H1 (cell line): ENCODE measurements around the gene XIAP. TPM values are rescaled to one million over a fixed set of nuclear protein-coding genes. Genes with fewer than 3 reads are reported as not detected.

Experiments
- CTCF ChIA-PET: fragments of 300-600 bp; sonication (Branson Sonifier 250); formaldehyde crosslinking; loops from one replicate; lab custom pipeline; 2021; ENCODE audit not compliant: partially characterized antibody; lab: Charles Lee
- POLR2A ChIA-PET: fragments of 300-600 bp; sonication (Branson Sonifier 250); formaldehyde crosslinking; loops from one replicate; lab custom pipeline; 2021; ENCODE audit warnings: inconsistent platforms; ENCODE audit not compliant: partially characterized antibody; lab: Charles Lee
- DNase-seq, 2 experiments: peaks; one replicate each; pipeline versions ENCODE4 v3.0.0 to v3.0.0-alpha.2; 2010 to 2022; ENCODE audit warnings: low spot score in 2 of 2, low read depth in 1 of 2, mixed read lengths in 1 of 2
- FAIRE-seq: peaks from 2 replicates; lab custom pipeline; 2011; peaks lifted over from hg19 to GRCh38; lab: Jason Lieb, UNC
- H2AFZ ChIP-seq: 2 replicates; pipeline ENCODE4 v1.8.1; 2012; ENCODE audit warnings: low read length, inconsistent platforms
- H2AK5ac ChIP-seq: 2 replicates; pipeline ENCODE4 v1.6.1; 2013; ENCODE audit warnings: low read depth, low read length
- H2BK120ac ChIP-seq: replicated peaks from 2 replicates; pipeline ENCODE3; 2013; ENCODE audit warnings: low read depth, low read length, inconsistent platforms
- H2BK12ac ChIP-seq: 2 replicates; pipeline ENCODE4 v1.6.1; 2013; ENCODE audit warnings: low read depth, low read length
- H2BK15ac ChIP-seq: 2 replicates; pipeline ENCODE4 v1.6.1; 2013; ENCODE audit warnings: low read length
- H2BK20ac ChIP-seq: 2 replicates; pipeline ENCODE4 v1.6.1; 2013; ENCODE audit warnings: low read length
- H2BK5ac ChIP-seq: 2 replicates; pipeline ENCODE4 v1.6.1; 2013; ENCODE audit warnings: low read depth, low read length
- H3K14ac ChIP-seq: 2 replicates; pipeline ENCODE4 v1.6.1; 2013; ENCODE audit warnings: inconsistent platforms; ENCODE audit not compliant: insufficient read length
- H3K18ac ChIP-seq: 2 replicates; pipeline ENCODE4 v1.6.1; 2013; ENCODE audit warnings: low read length; ENCODE audit errors: extremely low read depth
- H3K23ac ChIP-seq: 2 replicates; pipeline ENCODE4 v1.6.1; 2013; ENCODE audit warnings: inconsistent platforms; ENCODE audit not compliant: insufficient read length
- H3K23me2 ChIP-seq: 2 replicates; pipeline ENCODE4 v1.6.1; 2013; ENCODE audit warnings: low read depth, low read length
- H3K27ac ChIP-seq: 2 replicates; pipeline ENCODE4 v1.6.1; 2011; ENCODE audit warnings: low read depth, low read length, inconsistent platforms
- H3K27me3 ChIP-seq, 4 experiments: replicated peaks in 1 of 4; 1 replicate in 1 of 4; 2 replicates in 3 of 4; pipeline versions ENCODE4 v1.6.1 to v1.8.1; 2011 to 2013; ENCODE audit warnings: low read length in 3 of 4, mild to moderate bottlenecking in 3 of 4, inconsistent platforms in 2 of 4, mixed read lengths in 2 of 4, moderate library complexity in 1 of 4; ENCODE audit not compliant: control insufficient read depth in 3 of 4, insufficient read depth in 3 of 4; ENCODE audit errors: extremely low read depth in 1 of 4
- H3K36me3 ChIP-seq, 4 experiments: 2 replicates each; pipeline versions ENCODE4 v1.6.1 to v1.8.1; 2011 to 2013; ENCODE audit warnings: mild to moderate bottlenecking in 4 of 4, low read length in 3 of 4, moderate library complexity in 2 of 4, control low read depth in 1 of 4, inconsistent platforms in 1 of 4; ENCODE audit not compliant: insufficient read depth in 4 of 4, control insufficient read depth in 2 of 4
- H3K4ac ChIP-seq: replicated peaks from 2 replicates; pipeline ENCODE3; 2013; ENCODE audit warnings: low read length, low read depth, mixed read lengths, inconsistent platforms; ENCODE audit not compliant: insufficient read length
- H3K4me1 ChIP-seq, 4 experiments: replicated peaks in 1 of 4; 1 replicate in 1 of 4; 2 replicates in 3 of 4; pipeline versions ENCODE4 v1.6.1 to v1.8.1; 2011 to 2013; ENCODE audit warnings: low read length in 3 of 4, inconsistent platforms in 2 of 4, mixed read lengths in 1 of 4; ENCODE audit not compliant: insufficient read depth in 4 of 4, control insufficient read depth in 3 of 4
- H3K4me2 ChIP-seq, 2 experiments: 2 replicates each; pipeline versions ENCODE4 v1.6.1 to v1.8.1; 2011 to 2013; ENCODE audit warnings: low read depth in 2 of 2, low read length in 2 of 2, control low read depth in 1 of 2, inconsistent platforms in 1 of 2, mild to moderate bottlenecking in 1 of 2; ENCODE audit not compliant: insufficient read depth in 1 of 2
- H3K4me3 ChIP-seq, 4 experiments: fragments of 200-600, 300-600 bp in 1 of 4; sonication (generic), shearing (Covaris generic), sonication (Bioruptor Twin) in 1 of 4; 2 replicates each; pipeline versions ENCODE4 v1.5.1 to v1.8.1; 2011 to 2016; ENCODE audit warnings: low read length in 4 of 4, low read depth in 3 of 4, control low read depth in 2 of 4, inconsistent platforms in 2 of 4, mild to moderate bottlenecking in 2 of 4, mixed read lengths in 1 of 4, moderate library complexity in 1 of 4; ENCODE audit not compliant: insufficient read depth in 2 of 4; ENCODE audit errors: extremely low read depth in 1 of 4
- H3K56ac ChIP-seq: replicated peaks from 2 replicates; pipeline ENCODE3; 2013; ENCODE audit warnings: low read depth, mild to moderate bottlenecking, mixed read lengths, low read length, inconsistent platforms; ENCODE audit not compliant: insufficient read length
- H3K79me1 ChIP-seq: 2 replicates; pipeline ENCODE4 v1.6.1; 2013; ENCODE audit warnings: low read depth, low read length, control low read depth
- H3K79me2 ChIP-seq, 2 experiments: 2 replicates each; pipeline versions ENCODE4 v1.6.1 to v1.8.1; 2012 to 2013; ENCODE audit warnings: low read length in 2 of 2, mild to moderate bottlenecking in 2 of 2, inconsistent platforms in 1 of 2; ENCODE audit not compliant: insufficient read depth in 2 of 2, control insufficient read depth in 1 of 2
- H3K9ac ChIP-seq, 4 experiments: replicated peaks in 1 of 4; 1 replicate in 1 of 4; 2 replicates in 3 of 4; pipeline versions ENCODE4 v1.6.1 to v1.8.1; 2011 to 2013; ENCODE audit warnings: low read depth in 3 of 4, low read length in 3 of 4, control low read depth in 2 of 4, mild to moderate bottlenecking in 2 of 4, moderate library complexity in 2 of 4, inconsistent platforms in 1 of 4; ENCODE audit errors: extremely low read depth in 1 of 4
- H3K9me3 ChIP-seq, 2 experiments: 2 replicates each; pipeline versions ENCODE4 v1.6.1 to v1.8.1; 2012 to 2013; ENCODE audit warnings: mild to moderate bottlenecking in 2 of 2, moderate library complexity in 2 of 2, control low read depth in 1 of 2, inconsistent platforms in 1 of 2, low read depth in 1 of 2, low read length in 1 of 2, mixed read lengths in 1 of 2; ENCODE audit not compliant: insufficient read depth in 2 of 2
- H4K20me1 ChIP-seq, 2 experiments: replicated peaks in 1 of 2; 2 replicates each; pipeline versions ENCODE3 to v1.8.1; 2011 to 2013; ENCODE audit warnings: inconsistent platforms in 2 of 2, low read length in 2 of 2, mild to moderate bottlenecking in 1 of 2; ENCODE audit not compliant: insufficient read depth in 2 of 2, control insufficient read depth in 1 of 2
- H4K5ac ChIP-seq: 2 replicates; pipeline ENCODE4 v1.6.1; 2013; ENCODE audit warnings: low read length, low read depth, mixed read lengths, inconsistent platforms; ENCODE audit not compliant: insufficient read length
- H4K8ac ChIP-seq: 2 replicates; pipeline ENCODE4 v1.8.0; 2013; ENCODE audit warnings: mild to moderate bottlenecking, moderate library complexity, low read length, inconsistent platforms; ENCODE audit not compliant: insufficient read depth; ENCODE audit errors: extremely low read depth
- H4K91ac ChIP-seq: replicated peaks from 2 replicates; pipeline ENCODE3; 2013; ENCODE audit warnings: low read length, mixed read lengths, inconsistent platforms; ENCODE audit not compliant: insufficient read length
- GABPA ChIP-seq: IDR thresholded peaks from 2 replicates; pipeline ENCODE4 v1.6.1; 2011; ENCODE audit warnings: mild to moderate bottlenecking, low read length, moderate library complexity, borderline replicate concordance; ENCODE audit not compliant: insufficient read depth
- MAX ChIP-seq: IDR thresholded peaks from 2 replicates; pipeline ENCODE4 v1.6.1; 2012; ENCODE audit warnings: inconsistent platforms
- PHF8 ChIP-seq: fragments of 200-600 bp; sonication (generic); conservative IDR thresholded peaks from 2 replicates; pipeline ENCODE4 v1.7.1; 2012; ENCODE audit warnings: low read depth, mild to moderate bottlenecking, inconsistent platforms, low read length, moderate library complexity
- SUZ12 ChIP-seq: fragments of 200-600 bp; sonication (generic); IDR thresholded peaks from 2 replicates; pipeline ENCODE4 v1.6.1; 2012; ENCODE audit warnings: mild to moderate bottlenecking, inconsistent platforms, low read length, moderate library complexity, mixed read lengths
- WGBS, 2 experiments: shearing (Covaris generic) in 1 of 2; methylation state at CpG; one replicate each; pipeline versions ENCODE4 v1.1.6 to v1.1.7; 2013 to 2015; ENCODE audit warnings: low lambda C conversion rate in 2 of 2, mixed read lengths in 2 of 2, inconsistent platforms in 1 of 2, low coverage in 1 of 2, missing lambda C conversion rate in 1 of 2; ENCODE audit not compliant: insufficient replicate concordance in 2 of 2, insufficient coverage in 1 of 2, insufficient read length in 1 of 2; ENCODE audit errors: extremely low coverage in 1 of 2, missing lambda C conversion rate in 1 of 2; 5-methylcytosine and 5-hydroxymethylcytosine counted together
- polyA plus RNA-seq, 7 experiments: library from polyadenylated mRNA; depleted of rRNA in 3 of 7; stranded (reverse) in 5 of 7; unstranded in 2 of 7; fragments of >200 nt in 5 of 7; fragments of 200-250 nt in 2 of 7; gene quantifications; 1 replicate in 5 of 7; 2 replicates in 1 of 7; 4 replicates in 1 of 7; pipeline versions ENCODE4 v1.2.1 to v1.2.3, GENCODE V29; 2011 to 2013; ENCODE audit warnings: missing spikeins in 2 of 7, mixed read lengths in 2 of 7
- total RNA-seq: library from RNA; stranded (reverse); fragmentation: NEBNext Ultra II Directional; extraction: Animal tissue kit (Norgen Biotek cat#: 25700); gene quantifications from 2 replicates; pipeline ENCODE4 v1.2.1, GENCODE V29; 2021

The XIAP gene
- total and polyA plus RNA-seq, 2 of the 8 experiments (the other 6 are each of a cell fraction or from before 2014, with no cell fraction given): 5.9 to 44.7 TPM

DNA sequence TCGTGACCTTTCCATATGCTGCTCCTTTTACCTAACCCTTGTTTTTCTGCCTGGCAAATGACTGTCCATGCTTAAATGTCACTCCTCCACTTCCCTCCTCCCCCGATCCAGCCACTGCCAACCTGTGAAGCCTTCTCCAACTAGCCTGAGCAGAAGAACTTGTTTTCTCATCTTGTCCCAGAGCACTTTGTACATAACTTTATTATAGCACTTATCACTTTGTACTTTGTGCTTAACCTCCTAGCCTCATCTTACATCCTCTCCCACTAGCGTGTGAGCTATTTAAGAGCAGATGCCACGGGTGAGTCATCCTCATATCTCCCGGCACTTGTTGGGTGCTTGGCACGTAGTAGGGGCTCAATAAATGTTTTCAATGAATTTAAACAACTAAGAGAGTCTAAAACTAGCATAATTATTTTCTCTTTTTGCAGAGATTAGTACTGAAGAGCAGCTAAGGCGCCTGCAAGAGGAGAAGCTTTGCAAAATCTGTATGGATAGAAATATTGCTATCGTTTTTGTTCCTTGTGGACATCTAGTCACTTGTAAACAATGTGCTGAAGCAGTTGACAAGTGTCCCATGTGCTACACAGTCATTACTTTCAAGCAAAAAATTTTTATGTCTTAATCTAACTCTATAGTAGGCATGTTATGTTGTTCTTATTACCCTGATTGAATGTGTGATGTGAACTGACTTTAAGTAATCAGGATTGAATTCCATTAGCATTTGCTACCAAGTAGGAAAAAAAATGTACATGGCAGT is 46.9 kb downstream of the XIAP start:
- H2BK15ac ChIP-seq: no peak overlapping the region
- no peak overlapping the region for H3K56ac ChIP-seq
- DNase-seq (no peak), FAIRE-seq (peak; percentile 28)
- no peak overlapping the region for H3K14ac ChIP-seq
- no peaks in the 10 kb centered on the region for H4K20me1 ChIP-seq
- no peak overlapping the region for H3K4me2 ChIP-seq
- no peak overlapping the region for H2AFZ ChIP-seq
- no peak overlapping the region for H2BK12ac ChIP-seq
- CTCF ChIA-PET: no interaction called here
- no peaks in the 10 kb centered on the region for H3K23me2 ChIP-seq
- no peaks in the 10 kb centered on the region for H3K9me3 ChIP-seq
- no peak overlapping the region for H3K23ac ChIP-seq
- no peak overlapping the region for H2BK120ac ChIP-seq
- no peaks in the 10 kb centered on the region for H3K27me3 ChIP-seq
- H3K4ac ChIP-seq: no peak overlapping the region
- POLR2A ChIA-PET: no interaction called here
- H3K79me1 ChIP-seq: no peaks in the 10 kb centered on the region
- no peak overlapping the region for H3K4me3 ChIP-seq
- H4K91ac ChIP-seq: no peak overlapping the region
- 93% methylated on average over 8 of the region's 8 CpGs; no CpG with 5 or more reads in 1 of the 2 experiments for WGBS, 2 experiments
- H2AK5ac ChIP-seq: no peak overlapping the region
- H3K9ac ChIP-seq: no peak overlapping the region
- no peak overlapping the region for H4K5ac ChIP-seq
- H3K4me1 ChIP-seq: no peaks in the 10 kb centered on the region
- H3K27ac ChIP-seq: no peak overlapping the region
- no peaks in the 10 kb centered on the region; a peak in 2 of 8 replicates for H3K36me3 ChIP-seq
- no peaks in the 10 kb centered on the region for H3K79me2 ChIP-seq
- no peak overlapping the region for H3K18ac ChIP-seq
- no peak overlapping the region for H2BK5ac ChIP-seq
- no peak overlapping the region for H4K8ac ChIP-seq
- H2BK20ac ChIP-seq: no peak overlapping the region
- TF ChIP-seq SUZ12: no peak
- no peak for TF ChIP-seq GABPA
- no peak for TF ChIP-seq MAX
- no peak for TF ChIP-seq PHF8
